Stimulated activated naive CD4-positive, alpha-beta T cell (primary cell): ENCODE results near the gene SIX6.
"Not testable (repeated sequence)": the region's sequence is repeated elsewhere in the genome, so short reads cannot be mapped to it uniquely, and the experiment has no call there.

Source experiments
- DNase-seq, 6 experiments: peaks; one replicate each; lab custom pipeline; 2025; lab: John Stamatoyannopoulos, UW

The SIX6 gene

GRCh38 chr14:60508707-60509437 lies at the start of gene SIX6:
SIX6 (plus strand) TSS chr14:60509146; CDS start chr14:60509399, 253 bp downstream.
- DNase-seq, result no peak

- DNase-seq, result not testable (repeated sequence)
Measured at GRCh38 chr14:60480248-60480647, 28.7 kb upstream of the SIX6 start.

- no peak for DNase-seq
Measured at GRCh38 chr14:60482743-60483142, 26.2 kb upstream of the SIX6 start.

DNA sequence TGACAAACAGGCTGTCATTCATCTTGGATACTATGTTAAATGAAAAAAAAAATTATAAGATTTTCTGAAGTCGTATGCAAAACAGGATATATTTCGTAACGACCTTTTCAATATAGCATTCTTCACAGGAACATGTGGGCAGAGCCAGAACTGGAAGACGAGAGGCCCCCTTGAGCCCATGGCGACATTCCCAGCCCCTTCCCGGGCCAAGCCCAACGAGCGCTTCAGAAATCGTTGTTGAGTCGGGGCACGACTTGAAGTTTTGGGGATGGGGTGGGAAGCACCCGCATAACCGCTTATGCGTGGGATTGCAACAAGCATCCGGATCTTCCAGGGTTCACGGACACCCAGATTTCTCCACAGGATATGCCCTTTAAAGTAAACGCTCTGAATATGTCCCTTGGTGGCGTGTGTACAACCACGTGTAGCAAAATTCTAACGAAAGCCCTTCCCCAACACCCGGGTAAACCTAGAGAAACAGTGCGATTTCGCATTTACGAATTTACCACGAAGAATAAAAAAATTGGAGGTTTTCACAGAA lies 23.8 kb upstream of the SIX6 start:
- no peak for DNase-seq

GRCh38 chr14:60485598-60486251 lies 23.2 kb upstream of the SIX6 start, which contains the start of gene C14orf39:
C14orf39 (minus strand) TSS chr14:60486063; CDS start chr14:60485078, 985 bp downstream.
- no peak for DNase-seq

DNA sequence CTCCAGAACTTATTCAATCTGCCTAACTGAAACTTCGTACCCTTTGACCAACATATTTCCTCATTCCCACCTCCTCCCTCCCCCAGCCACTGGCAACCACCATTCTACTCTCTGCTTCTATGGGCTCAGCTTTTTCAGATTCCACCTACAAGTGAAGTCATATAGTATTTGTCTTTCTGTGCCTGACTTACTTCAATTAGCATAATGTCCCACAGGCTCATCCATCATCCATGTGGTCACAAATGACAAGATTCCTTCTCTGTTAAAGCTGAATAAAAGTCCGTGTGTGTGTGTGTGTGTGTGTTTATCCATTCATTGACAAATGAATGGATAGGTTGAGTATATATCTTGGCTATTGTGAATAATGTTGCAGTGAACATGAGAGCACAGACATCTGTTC lies 21.7 kb upstream of the SIX6 start:
- no peak for DNase-seq

GRCh38 chr14:60488175-60488574 lies 20.8 kb upstream of the SIX6 start:
- DNase-seq, result no peak

GRCh38 chr14:60490270-60490669 lies 18.7 kb upstream of the SIX6 start:
- no peak for DNase-seq

GRCh38 chr14:60495946-60496345 lies 13.0 kb upstream of the SIX6 start:
- DNase-seq, result no peak

- DNase-seq, result no peak
Measured at GRCh38 chr14:60502541-60502940, 6.4 kb upstream of the SIX6 start.

GRCh38 chr14:60505448-60505847 lies 3.5 kb upstream of the SIX6 start:
- DNase-seq, result no peak

DNA sequence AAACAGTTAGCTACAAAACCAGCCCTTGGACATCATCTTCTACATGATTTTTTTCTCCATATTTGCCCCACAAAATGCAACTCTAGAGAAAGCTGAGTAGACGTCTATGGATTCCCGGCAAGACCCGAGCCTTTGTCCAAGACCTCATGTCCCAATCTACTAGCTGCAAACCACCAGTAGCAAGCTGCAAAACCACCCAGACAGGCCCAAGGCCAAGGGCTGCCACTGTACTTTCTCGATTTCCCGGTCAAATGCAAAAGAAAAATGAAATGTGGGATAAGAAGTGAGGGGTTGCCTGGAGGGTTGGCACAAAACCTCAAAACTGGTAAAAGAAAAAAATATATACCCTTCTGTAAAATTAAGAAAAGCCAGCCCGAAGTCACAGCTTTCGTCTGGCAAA lies 2.9 kb upstream of the SIX6 start:
- DNase-seq, result no peak

DNA sequence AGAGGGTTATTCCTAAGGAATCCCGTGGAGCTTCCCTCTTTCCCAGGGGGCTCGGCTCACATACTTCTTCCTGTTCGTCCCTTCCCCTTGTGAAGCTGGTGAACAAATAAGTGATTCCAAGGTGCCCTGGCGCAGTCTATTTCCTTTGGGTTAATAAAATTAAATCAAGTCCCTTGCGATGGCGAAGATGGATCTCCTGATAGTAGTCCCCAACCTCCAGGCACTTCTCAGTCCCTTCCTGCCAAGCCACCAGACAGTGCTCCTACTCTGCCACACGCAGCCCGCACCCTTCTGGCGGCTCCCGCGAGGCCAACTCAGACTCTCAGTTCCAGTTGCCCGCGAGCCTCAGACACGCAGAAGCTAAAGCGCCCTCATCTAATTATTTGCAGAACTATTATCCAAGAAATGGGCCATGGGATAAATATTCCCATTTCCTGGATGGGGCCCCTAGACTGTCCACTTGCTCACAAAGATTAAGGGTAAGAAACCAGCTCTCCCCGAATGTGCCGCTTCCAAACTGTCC lies 2.4 kb upstream of the SIX6 start:
- DNase-seq, result no peak

DNA sequence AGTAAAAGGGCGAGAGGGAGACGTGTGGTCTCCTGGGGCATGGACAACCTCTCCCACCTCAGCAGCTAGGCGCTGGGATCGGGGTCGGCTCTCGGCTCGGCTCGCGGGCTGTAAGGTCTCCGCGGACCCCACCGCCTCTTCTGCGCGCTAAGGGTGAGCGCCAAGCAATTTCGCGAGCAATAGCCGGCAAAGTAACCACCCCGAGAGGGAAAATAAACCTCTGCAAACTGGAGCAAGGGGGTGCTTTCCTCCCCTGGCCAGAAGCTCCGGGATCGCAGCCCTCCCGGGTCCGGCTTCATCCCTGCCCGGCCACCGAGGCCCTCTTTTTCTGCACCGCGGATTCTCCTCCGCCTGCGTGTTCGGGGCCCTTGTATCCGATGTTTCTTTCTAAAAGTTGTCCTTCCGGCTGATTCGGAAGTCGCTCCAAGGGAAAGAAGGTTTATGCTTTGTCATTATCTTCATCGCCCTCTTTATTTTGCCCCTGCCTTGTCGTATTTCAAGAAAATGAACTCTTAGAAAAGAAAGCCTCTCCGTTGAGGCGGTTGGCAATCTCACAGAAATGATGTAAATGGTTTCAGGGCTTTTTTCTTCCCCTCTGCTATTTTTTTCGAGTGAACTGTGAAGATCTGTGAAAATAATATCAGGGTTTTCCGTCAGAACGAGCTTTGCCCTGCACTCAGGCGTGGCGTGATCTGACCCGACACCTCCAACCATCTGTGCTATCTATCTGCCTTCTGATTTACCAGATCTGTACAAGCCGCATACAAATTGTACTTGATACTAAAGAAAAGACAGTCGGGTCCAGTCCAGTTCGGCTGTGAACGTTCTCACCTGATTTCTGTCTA lies 1.7 kb upstream of the SIX6 start:
- no peak for DNase-seq

DNA sequence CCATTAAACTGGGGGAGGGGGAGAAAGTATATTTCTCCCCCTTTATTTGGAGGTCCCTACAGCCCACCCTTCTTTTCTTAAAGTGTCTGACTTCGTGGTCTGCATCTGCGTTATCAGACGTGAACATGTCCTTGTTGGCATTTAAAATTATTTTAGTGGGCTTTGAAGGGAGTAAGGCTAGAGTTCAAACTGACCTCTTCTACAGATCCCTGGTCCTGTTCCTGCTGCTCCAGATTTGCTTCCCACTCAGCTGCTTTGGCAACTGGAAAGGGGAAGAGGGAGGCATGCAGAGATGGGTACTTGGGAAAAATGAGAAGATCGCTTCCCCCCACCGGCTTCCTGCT lies 611 bp upstream of the SIX6 start:
- no peak for DNase-seq

- DNase-seq, result no peak
Measured at GRCh38 chr14:60509438-60510253, 700 bp downstream of the SIX6 start.

DNA sequence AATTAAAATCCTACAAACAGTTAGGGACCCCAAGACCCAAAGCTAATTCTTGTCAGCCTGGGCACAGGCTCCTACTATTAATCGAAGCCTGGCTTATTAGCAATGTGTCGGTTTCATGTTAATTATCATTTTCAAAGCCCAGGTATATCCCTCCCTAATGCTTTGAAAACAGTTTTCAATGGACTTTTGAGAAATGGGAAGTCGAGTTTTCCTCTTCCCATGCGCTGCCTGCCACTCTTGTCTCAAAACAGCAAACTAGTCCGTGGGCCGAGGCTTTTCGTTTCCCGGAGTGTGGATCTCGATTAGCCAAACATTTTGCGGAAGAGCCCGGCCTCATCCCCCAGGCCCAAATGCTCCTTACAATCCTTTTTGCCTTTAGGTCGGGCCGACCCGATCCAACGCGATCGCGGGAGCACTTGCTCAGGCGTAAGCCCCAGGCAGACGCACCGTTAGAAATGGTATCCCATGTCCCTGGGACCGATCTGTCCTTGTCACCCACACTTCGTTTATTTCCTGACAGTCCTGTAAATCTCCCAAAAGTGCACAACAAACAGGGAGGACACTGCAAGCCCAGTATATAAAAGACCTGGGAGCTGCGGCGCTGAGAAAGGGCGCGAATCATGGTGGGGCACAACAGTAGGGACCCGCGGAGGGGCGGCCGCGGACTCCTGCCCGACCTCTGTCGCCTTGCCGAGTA lies 1.5 kb downstream of the SIX6 start:
- no peak for DNase-seq

- no peak for DNase-seq
Measured at GRCh38 chr14:60510951-60511599, 2.1 kb downstream of the SIX6 start.

- DNase-seq, result no peak
Measured at GRCh38 chr14:60512126-60512525, 3.2 kb downstream of the SIX6 start.

GRCh38 chr14:60512973-60513571 lies 4.1 kb downstream of the SIX6 start:
- DNase-seq, result no peak
